SIG-M5 treated with dmso at 0.1 percent for 504 hours (cell line): Measurements from ENCODE around the gene KANSL3.

Experiments
- DNase-seq: peaks from one replicate; lab custom pipeline; 2025; ENCODE audit not compliant: unreplicated experiment; lab: John Stamatoyannopoulos, UW

KANSL3 gene

GRCh38 chr2:96608469-96609455 lies 29.4 kb downstream of the KANSL3 start:
- DNase-seq = no peak

DNA sequence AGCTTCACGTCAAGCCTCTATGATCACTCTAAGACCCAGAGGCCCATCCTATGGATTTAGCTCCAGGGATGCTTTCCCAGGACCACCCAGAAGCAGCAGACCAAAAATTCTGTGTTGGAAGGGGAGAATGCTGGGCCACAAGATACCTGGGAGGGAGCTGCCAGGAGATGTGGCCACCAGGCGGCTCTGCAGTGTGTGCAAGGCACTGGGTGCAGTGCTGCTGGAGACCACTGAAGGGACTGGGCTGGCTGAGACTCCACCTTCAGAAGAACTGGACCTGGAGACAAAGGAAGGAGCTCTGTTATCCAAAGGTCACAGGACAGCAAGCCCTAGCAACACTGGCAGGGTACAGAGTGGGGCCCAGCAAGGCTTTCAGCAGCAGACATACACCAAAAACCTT lies 34.0 kb downstream of the KANSL3 start:
- DNase-seq = peak; percentile 4

DNA sequence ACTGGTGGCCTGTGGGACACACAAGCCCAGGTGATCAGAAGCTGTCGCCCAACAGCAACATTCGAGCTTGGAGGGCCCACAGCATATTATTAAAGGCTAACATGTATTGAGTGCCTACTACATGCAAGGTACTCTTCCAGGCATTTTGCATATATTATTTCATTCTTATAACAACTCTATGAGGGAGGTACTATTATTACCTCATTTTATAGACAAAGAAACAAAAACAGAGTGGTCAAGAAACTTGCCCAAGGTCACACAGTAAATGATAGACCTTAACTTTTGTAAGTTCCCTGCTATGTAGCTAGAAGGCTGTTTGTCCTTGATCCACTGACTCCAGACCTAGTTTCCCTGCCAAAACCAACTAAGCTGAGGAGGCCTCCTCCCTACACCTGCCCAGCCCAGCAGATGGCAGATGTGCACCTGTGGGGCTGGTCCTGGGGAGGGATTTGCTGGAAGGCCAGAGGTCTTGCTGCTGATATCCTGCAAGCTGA lies 35.7 kb downstream of the KANSL3 start:
- DNase-seq = no peak

GRCh38 chr2:96601382-96602292 lies 36.5 kb downstream of the KANSL3 start:
- no peak for DNase-seq

DNA sequence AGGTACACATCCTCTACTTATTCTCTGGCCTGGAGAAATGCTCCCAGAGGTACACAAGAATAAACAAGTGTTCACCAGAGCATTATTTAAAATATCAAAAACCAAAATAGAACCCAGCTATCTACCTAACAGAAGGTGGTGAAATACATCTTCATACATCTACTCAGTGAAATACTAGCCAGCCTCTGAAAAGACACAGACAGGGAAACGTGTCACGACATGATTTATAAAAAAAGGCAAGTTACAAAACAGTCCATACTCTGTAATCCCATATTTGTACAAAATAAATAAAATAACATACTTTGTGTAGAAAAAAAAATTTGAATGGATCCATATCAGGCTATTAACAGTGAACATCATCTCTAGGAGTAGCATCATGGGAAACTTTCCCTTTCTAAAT lies 38.2 kb downstream of the KANSL3 start:
- no peak for DNase-seq

DNA sequence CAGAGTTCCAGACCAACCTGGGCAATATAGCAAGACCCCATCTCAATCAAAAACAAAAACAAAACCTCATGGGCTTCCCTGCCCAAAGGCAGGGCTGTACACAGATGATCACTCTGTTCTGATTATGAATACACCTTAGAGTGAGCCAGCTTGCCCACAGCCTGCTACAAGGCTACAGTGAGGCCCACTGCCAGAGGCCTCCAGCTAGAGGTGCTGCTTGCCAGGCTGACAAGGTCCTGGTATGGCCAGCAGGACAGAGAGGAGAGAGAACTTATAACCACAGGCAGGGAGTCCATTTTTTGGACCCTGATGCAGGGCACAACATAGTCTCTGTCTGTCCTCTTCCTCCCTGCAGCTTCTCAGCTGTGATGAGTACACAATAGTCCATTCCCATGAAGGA lies 41.5 kb downstream of the KANSL3 start:
- DNase-seq = no peak

GRCh38 chr2:96594691-96595152 lies 43.4 kb downstream of the KANSL3 start:
- DNase-seq = no peak

GRCh38 chr2:96594282-96594681 lies 43.8 kb downstream of the KANSL3 start:
- no peak for DNase-seq

GRCh38 chr2:96591494-96591893 lies 46.6 kb downstream of the KANSL3 start:
- no peak for DNase-seq

DNA sequence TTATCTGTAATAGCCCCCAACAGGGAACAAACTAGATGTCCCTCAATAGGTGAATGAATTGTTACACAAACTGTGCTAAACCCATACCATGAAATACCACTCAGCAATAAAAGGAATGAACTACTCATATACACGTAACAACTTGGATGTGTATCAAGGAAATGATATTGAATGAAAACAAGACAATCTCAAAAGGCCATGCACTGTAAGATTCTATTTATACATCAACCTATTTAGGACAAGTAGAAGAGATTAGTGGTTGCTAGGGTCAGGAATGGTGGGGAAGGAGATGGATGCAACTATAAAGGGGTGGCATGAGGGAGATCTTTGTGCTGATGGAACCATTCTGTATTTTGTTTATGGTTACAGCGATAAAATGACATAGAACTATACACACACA lies 47.1 kb downstream of the KANSL3 start:
- DNase-seq = no peak

GRCh38 chr2:96587843-96588242 lies 50.3 kb downstream of the KANSL3 start:
- no peak for DNase-seq

DNA sequence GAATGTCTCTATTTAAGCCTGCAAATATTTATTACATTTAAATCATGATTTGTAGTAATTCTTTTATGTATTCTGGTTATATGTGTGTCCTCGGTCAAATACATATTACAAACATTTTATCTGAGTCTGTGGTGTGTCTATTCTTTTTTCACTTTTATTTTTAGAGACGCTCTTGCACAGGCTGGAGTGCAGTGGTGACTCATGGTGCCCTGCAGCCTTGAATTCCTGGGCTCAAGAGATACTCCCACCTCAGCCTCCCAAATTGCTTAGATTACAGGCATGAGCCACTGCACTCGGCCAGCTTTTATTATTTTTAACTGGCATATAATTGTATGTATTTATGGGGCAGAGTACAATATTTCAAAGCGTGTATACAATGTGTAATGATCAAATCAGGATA lies 54.1 kb downstream of the KANSL3 start:
- DNase-seq = no peak

DNA sequence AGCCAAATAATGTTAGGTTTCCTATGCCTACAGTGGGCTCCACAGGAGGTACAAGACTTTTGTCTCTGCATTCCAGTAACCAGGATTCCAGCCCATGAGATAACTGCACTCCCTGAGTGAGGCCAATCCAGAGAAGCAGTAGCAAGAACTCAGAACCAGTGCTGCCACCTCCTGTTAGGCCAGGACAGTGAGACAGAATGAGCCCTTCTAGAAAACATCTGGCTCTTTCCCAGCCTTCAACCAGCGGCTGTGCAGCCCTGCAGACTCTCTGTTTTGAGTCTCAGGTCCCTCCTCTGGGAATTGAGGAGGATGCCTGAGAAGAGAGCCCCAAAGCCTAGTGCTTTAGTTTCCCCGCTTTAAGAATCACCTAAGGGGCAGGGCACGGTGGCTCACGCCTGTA lies 57.3 kb downstream of the KANSL3 start:
- DNase-seq = peak; percentile 14

GRCh38 chr2:96579422-96579821 lies 58.7 kb downstream of the KANSL3 start:
- DNase-seq = no peak

GRCh38 chr2:96578731-96579130 lies 59.4 kb downstream of the KANSL3 start:
- DNase-seq = no peak

DNA sequence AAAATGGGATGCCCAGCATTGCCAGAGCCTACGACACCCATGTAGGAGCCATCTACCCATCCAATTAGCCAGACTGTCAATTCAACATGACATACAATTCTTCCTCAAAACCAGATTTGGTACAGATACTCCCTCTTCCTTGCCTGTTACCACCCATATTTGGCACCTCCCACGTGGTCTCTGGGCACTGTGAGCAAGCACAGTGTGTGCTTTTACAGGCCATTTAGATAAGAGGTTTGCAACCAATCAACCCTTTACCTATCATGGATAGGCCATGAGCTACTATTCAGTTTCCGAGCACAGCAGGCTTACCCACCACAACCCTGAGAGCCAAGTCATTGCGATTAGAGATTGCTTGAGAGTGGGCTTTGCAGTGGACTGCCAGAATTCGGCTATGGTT lies 60.6 kb downstream of the KANSL3 start:
- DNase-seq = no peak

- no peak for DNase-seq
Observed at GRCh38 chr2:96575785-96576456, 62.2 kb downstream of the KANSL3 start.

- DNase-seq = no peak
Observed at GRCh38 chr2:96574364-96574763, 63.7 kb downstream of the KANSL3 start.

GRCh38 chr2:96568094-96568493 lies 70.0 kb downstream of the KANSL3 start:
- DNase-seq = no peak

- DNase-seq = no peak
Observed at GRCh38 chr2:96565111-96565510, 73.0 kb downstream of the KANSL3 start.

DNA sequence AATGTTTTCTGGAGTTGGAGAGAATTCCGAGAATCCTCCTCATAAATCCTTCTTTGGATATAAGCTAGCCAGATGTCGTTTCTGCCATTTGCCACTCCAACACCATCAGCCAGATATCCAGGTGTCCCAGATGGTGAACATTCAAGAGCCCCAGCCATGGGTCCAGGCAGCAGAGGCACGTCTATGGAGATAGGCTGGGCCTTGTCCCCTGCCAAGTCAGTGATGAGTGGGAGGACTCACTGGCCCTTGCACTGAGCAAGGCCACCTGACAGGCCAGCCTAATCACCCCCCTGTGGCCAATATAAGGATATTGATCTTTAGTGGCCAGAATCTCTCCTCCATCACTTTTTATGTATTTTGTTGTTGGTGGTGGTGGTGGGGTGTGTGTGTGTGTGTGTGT lies 73.5 kb downstream of the KANSL3 start:
- DNase-seq = no peak
